ENCODE measurements around the gene RXRA. TPM values are rescaled to one million over a fixed set of nuclear protein-coding genes. Genes with fewer than 3 reads are reported as not detected.

Gene RXRA
- total RNA-seq, 1 donor: 11.2 TPM

DNA sequence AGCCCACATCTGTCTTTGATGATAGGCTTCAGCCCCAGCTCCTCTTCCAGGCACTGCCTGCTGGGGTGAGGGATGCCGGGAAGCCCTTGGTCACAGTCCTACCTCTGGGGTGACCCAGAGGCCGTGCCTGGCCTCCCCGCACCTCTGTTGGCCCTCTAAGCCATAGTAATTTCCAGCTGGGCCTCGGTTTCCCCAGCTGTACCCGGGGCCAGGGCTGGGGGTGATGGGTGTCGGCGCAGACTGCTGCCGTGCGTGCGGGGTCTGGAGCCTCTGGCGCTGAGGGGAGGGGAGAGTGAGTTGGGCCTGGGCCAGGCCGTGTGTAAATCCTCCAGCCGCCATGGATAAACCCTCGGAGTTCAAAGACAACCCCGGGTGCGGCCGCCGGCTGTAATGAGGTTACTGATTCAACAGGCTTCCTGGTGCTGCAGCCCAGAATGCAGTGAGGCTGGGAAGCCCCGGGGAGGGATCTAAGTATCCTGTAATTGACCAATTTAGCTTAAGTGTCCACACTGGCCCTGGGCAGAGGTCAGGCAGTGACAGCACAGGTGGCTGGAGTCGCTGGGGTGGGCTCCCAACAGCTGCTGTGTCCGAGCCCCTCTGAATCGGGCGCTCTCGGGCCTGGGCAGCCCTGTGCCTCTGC is 7.1 kb downstream of the RXRA start:
- peaks cover 35% of the 10 kb centered on the region for H3K4me1 ChIP-seq (ENCODE audit: insufficient read depth, low read length)
- H3K27me3 ChIP-seq (ENCODE audit: insufficient read depth, low read length): no peaks in the 10 kb centered on the region
- no peaks in the 10 kb centered on the region for H3K9me3 ChIP-seq (ENCODE audit: low read depth, low read length)
- H3K4me3 ChIP-seq (ENCODE audit: low read length): no peak overlapping the region

DNA sequence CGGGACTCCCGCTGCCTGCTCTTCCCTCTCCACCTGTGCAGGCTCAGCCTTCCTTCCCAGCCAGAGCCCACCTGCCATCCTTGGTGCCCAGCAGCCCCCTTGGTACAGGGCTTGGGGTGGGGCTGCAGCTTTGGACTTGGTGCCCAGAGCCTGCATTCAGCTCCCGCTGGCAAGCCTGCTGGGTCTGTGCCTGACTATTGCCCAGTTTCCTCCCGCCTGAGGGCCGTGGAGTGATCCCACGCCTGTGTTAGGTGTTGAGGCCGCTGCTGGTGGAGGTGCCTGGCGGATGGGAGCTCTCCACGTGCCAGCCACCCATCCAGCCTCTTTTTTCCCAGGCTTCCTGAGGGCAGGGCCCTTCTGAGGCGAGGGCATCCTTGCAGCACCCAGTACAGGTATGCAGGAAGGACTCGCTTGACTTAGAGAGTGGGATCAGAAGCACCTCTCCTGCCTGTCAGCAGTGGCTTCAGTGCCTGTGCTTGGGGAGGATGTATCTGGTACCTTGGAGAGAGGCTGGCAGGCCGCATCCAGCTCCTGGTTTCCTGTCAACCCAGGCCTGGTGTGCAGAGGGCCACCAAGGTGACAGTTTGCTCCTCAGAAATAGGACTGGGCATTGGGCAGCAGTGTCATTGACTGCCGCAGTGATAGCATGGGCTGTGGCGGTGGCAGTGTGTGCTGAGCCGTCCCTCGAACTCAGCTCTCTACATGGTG is 7.8 kb downstream of the RXRA start:
- Histone ChIP-seq H3K27me3 (ENCODE audit: insufficient read depth, low read length) (no peaks in the 10 kb centered on the region), H3K4me3 (ENCODE audit: low read length) (no peak overlapping the region), H3K9me3 (ENCODE audit: low read depth, low read length) (no peaks in the 10 kb centered on the region), H3K4me1 (ENCODE audit: insufficient read depth, low read length) (peaks cover 35% of the 10 kb centered on the region)

- Histone ChIP-seq H3K27me3 (ENCODE audit: insufficient read depth, low read length) (no peaks in the 10 kb centered on the region), H3K4me3 (ENCODE audit: low read length) (no peak overlapping the region), H3K9me3 (ENCODE audit: low read depth, low read length) (no peaks in the 10 kb centered on the region), H3K4me1 (ENCODE audit: insufficient read depth, low read length) (peaks cover 35% of the 10 kb centered on the region)
Measured at GRCh38 chr9:134335061-134335460, 8.8 kb downstream of the RXRA start.

DNA sequence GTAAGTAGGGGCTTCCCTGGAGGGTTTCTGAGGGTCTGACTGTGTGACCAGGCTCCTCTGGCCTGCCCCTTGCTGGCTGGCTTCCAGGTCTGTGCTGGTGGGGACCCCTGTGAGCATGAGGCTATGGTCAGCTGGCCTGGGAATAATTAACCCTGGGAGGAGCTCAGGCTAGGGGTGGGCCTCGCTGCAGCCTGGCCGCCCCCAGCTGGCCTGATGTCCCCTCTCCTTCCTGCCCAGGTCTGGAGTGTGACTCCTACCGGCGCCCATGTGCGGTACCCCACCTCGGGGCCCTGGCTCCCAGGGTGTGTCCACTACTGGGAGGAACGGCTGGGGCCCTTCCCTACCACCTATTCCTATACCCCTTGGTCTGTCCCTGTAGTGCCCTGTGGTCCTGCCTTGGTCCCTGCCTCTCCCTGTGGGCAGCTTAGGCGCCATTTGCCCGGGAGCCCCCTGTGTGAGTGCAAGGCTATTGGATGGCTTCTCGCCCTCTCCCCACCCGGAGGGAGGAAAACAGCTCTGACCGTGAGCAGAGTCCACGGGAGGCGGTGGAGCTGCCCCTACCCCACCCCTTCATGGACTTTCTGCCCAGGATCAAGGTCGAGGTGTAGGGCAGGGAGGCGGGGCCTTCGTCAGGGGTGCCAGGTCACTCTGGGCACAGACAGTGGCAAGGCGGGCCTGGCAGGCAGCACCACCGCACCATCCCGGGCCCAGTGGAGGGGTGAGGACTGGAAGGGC is 9.4 kb downstream of the RXRA start:
- Histone ChIP-seq H3K4me3 (ENCODE audit: low read length) (no peak overlapping the region), H3K9me3 (ENCODE audit: low read depth, low read length) (no peaks in the 10 kb centered on the region), H3K27me3 (ENCODE audit: insufficient read depth, low read length) (no peaks in the 10 kb centered on the region), H3K4me1 (ENCODE audit: insufficient read depth, low read length) (peaks cover 39% of the 10 kb centered on the region)

DNA sequence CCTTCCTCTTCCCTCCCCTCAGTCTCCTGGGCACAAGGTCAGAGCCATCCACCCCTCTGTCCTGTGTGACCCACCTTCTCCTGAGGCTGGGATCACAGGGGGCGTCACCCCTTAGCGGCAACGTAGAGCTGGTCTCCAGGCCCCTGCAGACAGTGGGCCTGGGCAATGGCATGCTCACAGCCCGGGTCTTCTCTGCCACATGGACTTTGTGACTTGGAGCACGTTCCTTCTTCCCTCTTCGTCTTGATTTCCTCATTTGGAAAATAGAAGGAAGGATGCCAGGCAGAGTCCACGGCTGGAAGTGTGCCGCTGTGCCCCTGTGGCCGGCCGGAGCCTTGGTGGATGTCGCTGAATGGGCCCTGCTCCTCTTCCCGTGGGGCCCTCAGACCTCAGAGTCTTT is 10.0 kb downstream of the RXRA start:
- no peaks in the 10 kb centered on the region for H3K27me3 ChIP-seq (ENCODE audit: insufficient read depth, low read length)
- H3K9me3 ChIP-seq (ENCODE audit: low read depth, low read length): no peaks in the 10 kb centered on the region
- no peak overlapping the region for H3K4me3 ChIP-seq (ENCODE audit: low read length)
- peaks cover 45% of the 10 kb centered on the region for H3K4me1 ChIP-seq (ENCODE audit: insufficient read depth, low read length)

GRCh38 chr9:134336924-134337323 is 10.7 kb downstream of the RXRA start:
- no peak overlapping the region for H3K4me3 ChIP-seq (ENCODE audit: low read length)
- H3K4me1 ChIP-seq (ENCODE audit: insufficient read depth, low read length): peaks cover 52% of the 10 kb centered on the region
- H3K27me3 ChIP-seq (ENCODE audit: insufficient read depth, low read length): no peaks in the 10 kb centered on the region
- H3K9me3 ChIP-seq (ENCODE audit: low read depth, low read length): no peaks in the 10 kb centered on the region

DNA sequence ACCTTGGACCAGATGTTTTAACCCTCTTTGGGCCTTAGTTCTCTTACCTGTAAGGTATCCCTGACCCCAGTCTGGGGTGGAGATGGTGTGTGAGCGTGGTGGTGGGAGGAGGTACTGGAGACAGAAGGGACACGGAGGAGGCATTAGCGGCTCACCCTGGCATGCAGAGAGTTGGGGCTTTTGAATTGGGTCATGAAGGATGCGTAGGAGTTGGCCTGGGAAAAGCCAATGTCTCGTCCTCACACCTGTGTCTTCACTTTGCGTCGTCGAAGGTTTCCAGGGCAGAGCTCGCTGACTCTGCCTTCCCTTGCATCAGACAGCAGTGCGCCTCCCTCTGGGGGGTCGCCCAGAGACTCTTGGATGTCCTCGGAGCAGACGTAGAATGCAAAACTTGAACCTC is 11.2 kb downstream of the RXRA start:
- no peaks in the 10 kb centered on the region for H3K27me3 ChIP-seq (ENCODE audit: insufficient read depth, low read length)
- no peak overlapping the region for H3K4me3 ChIP-seq (ENCODE audit: low read length)
- peaks cover 57% of the 10 kb centered on the region for H3K4me1 ChIP-seq (ENCODE audit: insufficient read depth, low read length)
- no peaks in the 10 kb centered on the region for H3K9me3 ChIP-seq (ENCODE audit: low read depth, low read length)

DNA sequence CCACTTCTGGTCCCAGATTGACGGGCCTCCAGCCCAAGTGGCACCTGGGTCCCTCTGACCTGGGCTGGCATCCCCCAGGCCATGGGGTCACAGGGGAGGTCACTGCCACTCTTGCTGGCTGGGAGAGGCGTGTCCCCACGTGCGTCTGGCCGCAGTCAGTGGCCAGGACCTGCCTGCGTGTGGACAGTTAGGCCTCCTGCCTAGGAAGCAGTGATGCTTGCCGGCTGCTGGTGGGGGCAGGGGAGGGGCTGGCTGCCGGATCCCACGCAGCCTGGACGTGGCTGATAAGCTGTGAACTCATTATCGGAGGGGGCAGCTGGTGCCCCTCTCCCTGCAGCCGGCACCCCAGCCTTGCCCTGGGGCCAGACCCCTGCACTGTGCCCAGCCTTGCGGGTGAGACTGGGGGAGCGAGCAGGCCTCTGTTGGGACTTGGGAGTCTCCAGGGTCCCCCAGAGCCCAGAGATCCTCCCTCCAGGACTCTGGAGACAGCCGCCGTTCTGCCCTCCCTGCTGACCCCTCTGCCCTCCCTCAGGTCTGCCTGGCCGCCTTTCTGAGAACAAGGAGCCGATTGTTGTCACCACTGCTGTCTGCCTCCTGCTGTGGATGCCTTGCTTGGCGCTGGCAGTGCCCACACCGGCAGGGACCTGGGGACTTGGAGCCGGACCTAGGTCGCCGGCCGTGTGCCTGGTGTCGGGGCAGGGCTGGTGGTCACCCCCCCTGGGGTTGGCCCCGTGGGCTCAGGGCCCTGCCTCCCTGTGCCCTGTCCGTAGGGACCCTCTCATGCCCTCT is 12.3 kb downstream of the RXRA start:
- H3K9me3 ChIP-seq (ENCODE audit: low read depth, low read length): no peaks in the 10 kb centered on the region
- no peaks in the 10 kb centered on the region for H3K27me3 ChIP-seq (ENCODE audit: insufficient read depth, low read length)
- peaks cover 68% of the 10 kb centered on the region for H3K4me1 ChIP-seq (ENCODE audit: insufficient read depth, low read length)
- H3K4me3 ChIP-seq (ENCODE audit: low read length): no peak overlapping the region

- no peaks in the 10 kb centered on the region for H3K9me3 ChIP-seq (ENCODE audit: low read depth, low read length)
- peaks cover 75% of the 10 kb centered on the region for H3K4me1 ChIP-seq (ENCODE audit: insufficient read depth, low read length)
- H3K4me3 ChIP-seq (ENCODE audit: low read length): no peak overlapping the region
- H3K27me3 ChIP-seq (ENCODE audit: insufficient read depth, low read length): no peaks in the 10 kb centered on the region
Measured at GRCh38 chr9:134339183-134339806, 13.0 kb downstream of the RXRA start.

GRCh38 chr9:134340475-134341160 is 14.4 kb downstream of the RXRA start:
- no peak overlapping the region for H3K4me3 ChIP-seq (ENCODE audit: low read length)

DNA sequence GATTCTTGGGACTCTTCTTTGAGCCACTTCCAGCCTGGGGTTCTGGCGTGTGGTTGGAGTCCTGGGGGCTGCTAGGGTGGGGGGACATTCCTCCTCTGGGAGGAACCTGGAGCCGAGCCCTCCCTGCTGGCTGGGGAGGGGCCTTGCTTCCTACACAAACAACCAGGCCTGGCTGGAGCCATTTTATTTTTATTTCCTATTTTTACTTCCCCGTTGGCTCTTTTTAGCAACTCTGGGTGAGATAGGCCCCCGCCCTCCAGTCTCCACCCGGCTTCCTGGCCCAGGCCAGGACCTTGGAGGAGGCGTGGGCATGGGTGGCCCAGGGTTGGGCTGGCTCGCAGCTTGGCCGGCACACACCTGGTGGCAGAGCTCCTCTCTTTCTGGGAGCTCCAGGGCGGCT is 15.1 kb downstream of the RXRA start:
- Histone ChIP-seq H3K4me1 (ENCODE audit: insufficient read depth, low read length) (peaks cover 96% of the 10 kb centered on the region), H3K4me3 (ENCODE audit: low read length) (no peak overlapping the region), H3K27me3 (ENCODE audit: insufficient read depth, low read length) (no peaks in the 10 kb centered on the region), H3K9me3 (ENCODE audit: low read depth, low read length) (no peaks in the 10 kb centered on the region)

More at GRCh38 chr9:134340475-134341160, 14.4 kb downstream of the RXRA start:
- no peaks in the 10 kb centered on the region for H3K27me3 ChIP-seq (ENCODE audit: insufficient read depth, low read length)
- peaks cover 89% of the 10 kb centered on the region for H3K4me1 ChIP-seq (ENCODE audit: insufficient read depth, low read length)
- H3K9me3 ChIP-seq (ENCODE audit: low read depth, low read length): no peaks in the 10 kb centered on the region

DNA sequence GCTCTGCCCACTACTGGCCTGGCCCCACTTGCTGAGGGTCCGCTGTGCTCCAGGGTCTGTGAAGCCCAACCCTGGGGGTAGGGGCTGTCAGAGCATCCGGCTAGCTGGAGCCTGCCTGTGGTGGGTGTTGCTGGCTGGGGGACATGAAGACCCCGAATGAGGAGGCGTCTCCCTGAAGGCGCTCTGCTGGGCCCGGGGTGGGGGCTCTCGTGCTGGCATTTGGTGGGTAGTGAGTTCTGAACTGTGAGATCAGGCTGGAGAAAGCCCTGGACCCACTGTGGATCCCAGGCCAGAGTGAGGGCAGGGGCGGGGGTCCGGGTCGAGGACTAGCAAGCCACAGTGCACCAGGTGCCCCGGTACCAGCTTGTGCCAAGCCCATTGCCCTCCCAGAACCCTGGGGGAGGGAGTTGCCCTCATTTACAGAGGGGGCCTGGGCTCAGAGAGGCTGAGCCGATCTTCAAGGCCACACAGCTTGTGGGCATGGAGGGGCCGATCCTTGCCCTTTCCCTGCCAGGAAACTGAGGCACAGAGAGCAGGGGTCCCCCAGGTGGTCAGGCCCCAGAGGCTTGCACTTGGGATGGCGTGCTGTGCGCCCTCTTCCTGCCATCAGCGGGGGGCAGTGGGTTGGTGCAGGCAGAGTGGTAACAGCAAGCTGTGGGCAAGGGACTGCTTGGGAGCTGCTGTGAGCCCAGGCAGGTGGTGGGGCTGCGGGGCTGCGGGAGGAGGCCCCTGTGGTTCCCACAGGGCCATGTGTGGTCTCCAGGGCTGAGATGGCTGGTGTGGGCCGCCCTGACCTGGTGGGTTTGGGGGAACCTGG is 15.9 kb downstream of the RXRA start:
- Histone ChIP-seq H3K27me3 (ENCODE audit: insufficient read depth, low read length) (no peaks in the 10 kb centered on the region), H3K4me3 (ENCODE audit: low read length) (no peak overlapping the region), H3K9me3 (ENCODE audit: low read depth, low read length) (no peaks in the 10 kb centered on the region), H3K4me1 (ENCODE audit: insufficient read depth, low read length) (peaks cover 97% of the 10 kb centered on the region)

GRCh38 chr9:134342746-134343115 is 16.5 kb downstream of the RXRA start:
- Histone ChIP-seq H3K27me3 (ENCODE audit: insufficient read depth, low read length) (no peaks in the 10 kb centered on the region), H3K4me3 (ENCODE audit: low read length) (no peak overlapping the region), H3K4me1 (ENCODE audit: insufficient read depth, low read length) (peaks cover 91% of the 10 kb centered on the region), H3K9me3 (ENCODE audit: low read depth, low read length) (no peaks in the 10 kb centered on the region)

Data from mononuclear cell (primary cell).